HCT116 (cell line): ENCODE measurements around the gene AXIN2. TPM values are rescaled to one million over a fixed set of nuclear protein-coding genes. Genes with fewer than 3 reads are reported as not detected.

Source experiments
- ATAC-seq: fragments of 200-7000 bp; cut with Tn5 transposase; 2 replicates; pipeline ENCODE4 v1.9.1; 2020; ENCODE audit warnings: mild to moderate bottlenecking, moderate library complexity
- BruUV-seq: library from RNA; stranded (reverse); fragments of 400-500 nt; replicated peaks from 2 replicates; lab custom pipeline; 2021; lab: Mats Ljungman, UMichigan
- CTCF ChIA-PET: fragments of 300-600 bp; sonication (Branson Sonifier 250); formaldehyde crosslinking; loops from one replicate; lab custom pipeline; 2021; ENCODE audit warnings: antibody characterized with exemption; lab: Charles Lee
- POLR2A ChIA-PET: fragments of 300-600, 350-600 bp; sonication (Branson Sonifier 250); formaldehyde crosslinking; loops from one replicate; lab custom pipeline; 2021; ENCODE audit warnings: antibody characterized with exemption; lab: Charles Lee
- RAD21 ChIA-PET, 2 experiments: fragments of 300-600 bp; sonication (Branson Sonifier 250); formaldehyde crosslinking; loops; one replicate each; lab custom pipeline; 2023; ENCODE audit warnings: low total read pairs in 2 of 2; ENCODE audit not compliant: uncharacterized antibody in 2 of 2, unreplicated experiment in 2 of 2, low non-redundant PET in 1 of 2; lab: Charles Lee
- DNase-seq: peaks from one replicate; pipeline ENCODE4 v3.0.0-alpha.2; 2010; ENCODE audit warnings: low read depth, low spot score
- H2AFZ ChIP-seq: fragments of 200-600 bp; shearing (Covaris generic), sonication (generic); 2 replicates; pipeline ENCODE4 v1.6.1; 2017; ENCODE audit warnings: low read depth, mixed run types, mixed read lengths, antibody characterized with exemption, low read length; ENCODE audit not compliant: poor library complexity, severe bottlenecking
- H3K27ac ChIP-seq: 2 replicates; pipeline ENCODE4 v1.5.1; 2012; ENCODE audit warnings: low read depth, low read length
- H3K27me3 ChIP-seq: fragments of 200-600 bp; sonication (generic); 2 replicates; pipeline ENCODE4 v1.6.1; 2016; ENCODE audit warnings: mixed run types, low read length, mixed read lengths; ENCODE audit not compliant: insufficient read depth
- H3K36me3 ChIP-seq, 2 experiments: fragments of 200-500 bp in 1 of 2; fragments of 200-600 bp in 1 of 2; sonication (Bioruptor generic) in 1 of 2; sonication (generic) in 1 of 2; 2 replicates each; pipeline versions ENCODE4 v1.5.1 to v1.6.1; 2014 to 2016; ENCODE audit warnings: low read length in 2 of 2, inconsistent platforms in 1 of 2, mixed read lengths in 1 of 2, mixed run types in 1 of 2; ENCODE audit not compliant: insufficient read depth in 2 of 2, control insufficient read depth in 1 of 2
- H3K4me1 ChIP-seq, 2 experiments: fragments of 200-600 bp in 1 of 2; sonication (generic) in 1 of 2; 2 replicates each; pipeline versions ENCODE4 v1.5.1 to v1.6.1; 2012 to 2017; ENCODE audit warnings: low read length in 2 of 2, inconsistent platforms in 1 of 2, mild to moderate bottlenecking in 1 of 2, mixed read lengths in 1 of 2, mixed run types in 1 of 2, moderate library complexity in 1 of 2; ENCODE audit not compliant: insufficient read depth in 2 of 2, control insufficient read depth in 1 of 2
- H3K4me2 ChIP-seq: fragments of 200-600 bp; sonication (generic); 2 replicates; pipeline ENCODE4 v1.6.1; 2017; ENCODE audit warnings: mixed run types, low read length, mixed read lengths
- H3K4me3 ChIP-seq, 2 experiments: fragments of 200-600 bp in 1 of 2; sonication (generic) in 1 of 2; replicated peaks in 1 of 2; 2 replicates each; pipeline ENCODE4 v1.5.1; 2011 to 2016; ENCODE audit warnings: low read length in 2 of 2, control low read depth in 1 of 2, low read depth in 1 of 2, mild to moderate bottlenecking in 1 of 2, mixed read lengths in 1 of 2, mixed run types in 1 of 2
- H3K79me2 ChIP-seq: fragments of 200-600 bp; sonication (generic); 2 replicates; pipeline ENCODE4 v1.6.1; 2017; ENCODE audit warnings: mild to moderate bottlenecking, mixed run types, low read length, moderate library complexity, mixed read lengths; ENCODE audit not compliant: insufficient read depth
- H3K9ac ChIP-seq: fragments of 200-600 bp; sonication (generic); 2 replicates; pipeline ENCODE4 v1.6.1; 2016; ENCODE audit warnings: low read length, mixed read lengths
- H3K9me2 ChIP-seq: fragments of 200-600 bp; sonication (generic), shearing (Covaris generic); 2 replicates; pipeline ENCODE4 v1.6.1; 2017; ENCODE audit warnings: mixed run types, mild to moderate bottlenecking, moderate library complexity; ENCODE audit not compliant: insufficient read depth
- H3K9me3 ChIP-seq, 2 experiments: fragments of 200-500 bp in 1 of 2; fragments of 200-600 bp in 1 of 2; sonication (Bioruptor generic) in 1 of 2; sonication (generic) in 1 of 2; 2 replicates each; pipeline ENCODE4 v1.6.1; 2014 to 2017; ENCODE audit warnings: low read length in 2 of 2, mixed read lengths in 2 of 2, inconsistent platforms in 1 of 2, low read depth in 1 of 2, mild to moderate bottlenecking in 1 of 2, mixed run types in 1 of 2, moderate library complexity in 1 of 2; ENCODE audit not compliant: control insufficient read depth in 1 of 2, insufficient read depth in 1 of 2
- H4K20me1 ChIP-seq: fragments of 200-600 bp; sonication (generic), shearing (Covaris generic); 2 replicates; pipeline ENCODE4 v1.6.1; 2017; ENCODE audit warnings: mixed run types, mild to moderate bottlenecking, moderate library complexity; ENCODE audit not compliant: insufficient read depth
- CTCF ChIP-seq, 3 experiments: fragments of 200-600 bp in 1 of 3; sonication (generic) in 1 of 3; IDR thresholded peaks in 2 of 3; conservative IDR thresholded peaks in 1 of 3; 2 replicates each; pipeline ENCODE4 v1.5.1; 2012 to 2017; ENCODE audit warnings: low read depth in 2 of 3, low read length in 2 of 3, antibody characterized with exemption in 1 of 3, borderline replicate concordance in 1 of 3, control low read depth in 1 of 3, mild to moderate bottlenecking in 1 of 3, mixed read lengths in 1 of 3, mixed run types in 1 of 3, moderate library complexity in 1 of 3; ENCODE audit not compliant: insufficient read depth in 1 of 3
- FOSL1 ChIP-seq: IDR thresholded peaks from 2 replicates; pipeline ENCODE4 v1.6.1; 2012; ENCODE audit warnings: low read depth
- SIN3A ChIP-seq: IDR thresholded peaks from 2 replicates; pipeline ENCODE4 v1.6.1; 2012; ENCODE audit warnings: low read depth
- TCF7L2 ChIP-seq: IDR thresholded peaks from 2 replicates; pipeline ENCODE4 v1.7.0; 2011; ENCODE audit warnings: borderline replicate concordance, inconsistent platforms; ENCODE audit not compliant: insufficient read depth, insufficient read length; ENCODE audit errors: extremely low read depth
- ZFX ChIP-seq: fragments of 450-650 bp; IDR thresholded peaks from 2 replicates; pipeline ENCODE4 v1.6.1; 2017
- intact Hi-C: fragments of 100-400 bp; cut with micrococcal nuclease; formaldehyde crosslinking; loops from 2 replicates; pipeline ENCODE4 v1.10.0; 2022
- total RNA-seq: library from RNA; stranded (reverse); gene quantifications from one replicate; pipeline ENCODE4 v1.2.1, GENCODE V29; 2021; ENCODE audit not compliant: unreplicated experiment

AXIN2 gene
- total RNA-seq, 1 experiment from 2014 or later: 7.1 TPM

- Histone ChIP-seq H3K27ac (peak overlapping the region; percentile 21; the same call in 1 of the 2 replicates), H3K9me2 (no peaks in the 10 kb centered on the region), H3K9me3 (no peaks in the 10 kb centered on the region), H2AFZ (no peak overlapping the region), H3K4me1 (peaks cover 0 to 22% of the 10 kb centered on the region in 2 experiments; a peak in 2 of 4 replicates), H3K79me2 (no peaks in the 10 kb centered on the region), H3K36me3 (peaks cover 20 to 62% of the 10 kb centered on the region in 2 experiments), H3K9ac (no peak overlapping the region), H3K4me2 (no peak overlapping the region), H3K27me3 (no peaks in the 10 kb centered on the region), H4K20me1 (no peaks in the 10 kb centered on the region), H3K4me3 (no peak overlapping the region)
- no peak for DNase-seq
- ATAC-seq: no peak
- CTCF ChIA-PET: no interaction called here
- intact Hi-C loops: no loop called here
- TF ChIP-seq TCF7L2 (peak; percentile 37), FOSL1 (no peak)
- no TSS peak for BruUV-seq
- RAD21 ChIA-PET: no interaction called here
- POLR2A ChIA-PET: no interaction called here
Measured at GRCh38 chr17:65532101-65532890, 29.2 kb downstream of the AXIN2 start.

- Histone ChIP-seq H2AFZ (no peak overlapping the region), H4K20me1 (no peaks in the 10 kb centered on the region), H3K9me2 (no peaks in the 10 kb centered on the region), H3K27me3 (no peaks in the 10 kb centered on the region), H3K4me1 (peaks cover 0 to 22% of the 10 kb centered on the region in 2 experiments; a peak in 2 of 4 replicates), H3K27ac (peak overlapping the region; percentile 16; the same call in 1 of the 2 replicates), H3K4me2 (no peak overlapping the region), H3K9ac (no peak overlapping the region), H3K4me3 (no peak overlapping the region), H3K9me3 (no peaks in the 10 kb centered on the region), H3K36me3 (peaks cover 20 to 53% of the 10 kb centered on the region in 2 experiments), H3K79me2 (no peaks in the 10 kb centered on the region)
- DNase-seq (no peak), ATAC-seq (peak; percentile 74)
- TF ChIP-seq CTCF (IDR thresholded peaks at IDR 0.05 in 2 of 3, conservative IDR thresholded peaks at IDR 0.05 in 1 of 3; ENCODE audit: borderline replicate concordance in 1 of 3, insufficient read depth in 1 of 3, low read depth in 2 of 3, low read length in 2 of 3): peak in 2 of 3 experiments; percentile 28 to 38; a peak in 3 of 6 replicates
- TF ChIP-seq ZFX: no peak
- no peak for TF ChIP-seq SIN3A
- ChIA-PET CTCF (no interaction called here), RAD21 (no interaction called here), POLR2A (no interaction called here)
- no TSS peak for BruUV-seq
- intact Hi-C loops: no loop called here
Measured at GRCh38 chr17:65531256-65532100, 30.0 kb downstream of the AXIN2 start.
